Testis (tissue), 3 donors: ENCODE data around the gene FAM83C. TPM values are rescaled to one million over a fixed set of nuclear protein-coding genes. Genes with fewer than 3 reads are reported as not detected.
"Not testable (repeated sequence)": the region's sequence is repeated elsewhere in the genome, so short reads cannot be mapped to it uniquely, and the experiment has no call there.

Source experiments
- DNase-seq: peaks from one replicate; pipeline ENCODE4 v3.0.0-alpha.2; 2019
- H3K27ac ChIP-seq, 2 donors: fragments of 200-600 bp; sonication (generic); one replicate each; pipeline ENCODE4 v1.5.1; 2019
- H3K27me3 ChIP-seq: fragments of 200-600 bp; sonication (generic); one replicate; pipeline ENCODE4 v1.5.1; 2019
- H3K36me3 ChIP-seq: fragments of 200-600 bp; sonication (generic); one replicate; pipeline ENCODE4 v1.5.1; 2017; ENCODE audit warnings: low read depth; ENCODE audit errors: missing control alignments
- H3K4me1 ChIP-seq: fragments of 200-600 bp; sonication (generic); one replicate; pipeline ENCODE4 v1.5.1; 2019
- H3K4me3 ChIP-seq, 2 donors: fragments of 200-600 bp; sonication (generic); one replicate each; pipeline ENCODE4 v1.5.1; 2017 to 2019
- H3K9me3 ChIP-seq: fragments of 200-600 bp; sonication (generic); one replicate; pipeline ENCODE4 v1.5.1; 2017
- POLR2A ChIP-seq: fragments of 450-650 bp; IDR thresholded peaks from one replicate; pipeline ENCODE4 v1.6.1; 2017; ENCODE audit warnings: antibody characterized with exemption, mild to moderate bottlenecking, moderate library complexity
- WGBS, 2 donors: methylation state at CpG; one replicate each; pipeline ENCODE4 v1.1.5; 2018; 5-methylcytosine and 5-hydroxymethylcytosine counted together
- intact Hi-C: fragments of 100-400 bp; cut with DNase I; formaldehyde crosslinking; loops from one replicate; pipeline ENCODE4 v1.15.1; 2023; ENCODE audit warnings: low total_unique reads
- polyA plus RNA-seq: library from polyadenylated mRNA; stranded (reverse); fragments of 350-450 nt; fragmentation: Illumina TruSeq; extraction: RNeasy Lipid Tissue Mini Kit (QIAGEN cat#74804); gene quantifications from one replicate; pipeline ENCODE4 v1.2.3, GENCODE V29; 2014; ENCODE audit warnings: low read depth, low replicate concordance; ENCODE audit not compliant: insufficient read depth
- total RNA-seq, 2 donors: library from RNA; depleted of rRNA; stranded (reverse); fragments of >200 nt; gene quantifications; one replicate each; pipeline ENCODE4 v1.2.3, GENCODE V29; 2016
- TF ChIP-seq, protein P1 (sequence below), 3 experiments: fragments of 450-650 bp in 2 of 3; fragments of 200-600 bp in 1 of 3; sonication (generic) in 1 of 3; IDR thresholded peaks; one replicate each; pipeline ENCODE4 v1.5.1; 2016 to 2019; ENCODE audit warnings: antibody characterized with exemption in 3 of 3, mild to moderate bottlenecking in 2 of 3, moderate library complexity in 1 of 3

FAM83C gene
- total and polyA plus RNA-seq, 3 donors from 2014 or later: 0.39 to 0.96 (median 0.43) TPM

DNA sequence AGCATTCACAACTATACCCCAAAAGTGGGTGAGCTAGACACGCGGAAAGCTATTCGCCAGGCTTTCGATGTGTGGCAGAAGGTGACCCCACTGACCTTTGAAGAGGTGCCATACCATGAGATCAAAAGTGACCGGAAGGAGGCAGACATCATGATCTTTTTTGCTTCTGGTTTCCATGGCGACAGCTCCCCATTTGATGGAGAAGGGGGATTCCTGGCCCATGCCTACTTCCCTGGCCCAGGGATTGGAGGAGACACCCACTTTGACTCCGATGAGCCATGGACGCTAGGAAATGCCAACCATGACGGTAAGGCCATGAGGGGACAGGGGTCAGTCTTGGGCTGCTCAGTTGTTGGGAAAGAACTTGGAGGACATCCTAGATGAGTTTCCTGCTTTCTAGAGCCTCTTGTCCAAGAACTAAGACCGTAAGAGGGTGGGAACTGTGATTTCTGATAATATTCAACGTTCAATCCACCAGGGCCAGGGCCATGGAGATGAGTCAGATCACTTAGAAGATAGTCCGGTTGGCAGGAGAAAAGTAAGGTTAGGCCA is 37.7 kb downstream of the FAM83C start:
- 94% methylated on average over 10 to 12 of the region's 12 CpGs for WGBS, 2 donors
- DNase-seq: no peak
- Histone ChIP-seq H3K36me3 (no peaks in the 10 kb centered on the region), H3K4me1 (no peaks in the 10 kb centered on the region), H3K4me3 (no peak overlapping the region), H3K9me3 (no peaks in the 10 kb centered on the region), H3K27me3 (no peaks in the 10 kb centered on the region), H3K27ac (no peak overlapping the region)
- TF ChIP-seq, protein P1, sequence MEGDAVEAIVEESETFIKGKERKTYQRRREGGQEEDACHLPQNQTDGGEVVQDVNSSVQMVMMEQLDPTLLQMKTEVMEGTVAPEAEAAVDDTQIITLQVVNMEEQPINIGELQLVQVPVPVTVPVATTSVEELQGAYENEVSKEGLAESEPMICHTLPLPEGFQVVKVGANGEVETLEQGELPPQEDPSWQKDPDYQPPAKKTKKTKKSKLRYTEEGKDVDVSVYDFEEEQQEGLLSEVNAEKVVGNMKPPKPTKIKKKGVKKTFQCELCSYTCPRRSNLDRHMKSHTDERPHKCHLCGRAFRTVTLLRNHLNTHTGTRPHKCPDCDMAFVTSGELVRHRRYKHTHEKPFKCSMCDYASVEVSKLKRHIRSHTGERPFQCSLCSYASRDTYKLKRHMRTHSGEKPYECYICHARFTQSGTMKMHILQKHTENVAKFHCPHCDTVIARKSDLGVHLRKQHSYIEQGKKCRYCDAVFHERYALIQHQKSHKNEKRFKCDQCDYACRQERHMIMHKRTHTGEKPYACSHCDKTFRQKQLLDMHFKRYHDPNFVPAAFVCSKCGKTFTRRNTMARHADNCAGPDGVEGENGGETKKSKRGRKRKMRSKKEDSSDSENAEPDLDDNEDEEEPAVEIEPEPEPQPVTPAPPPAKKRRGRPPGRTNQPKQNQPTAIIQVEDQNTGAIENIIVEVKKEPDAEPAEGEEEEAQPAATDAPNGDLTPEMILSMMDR (IDR thresholded peaks at IDR 0.05): no peak
- TF ChIP-seq POLR2A: no peak
- intact Hi-C loops: no loop called here

DNA sequence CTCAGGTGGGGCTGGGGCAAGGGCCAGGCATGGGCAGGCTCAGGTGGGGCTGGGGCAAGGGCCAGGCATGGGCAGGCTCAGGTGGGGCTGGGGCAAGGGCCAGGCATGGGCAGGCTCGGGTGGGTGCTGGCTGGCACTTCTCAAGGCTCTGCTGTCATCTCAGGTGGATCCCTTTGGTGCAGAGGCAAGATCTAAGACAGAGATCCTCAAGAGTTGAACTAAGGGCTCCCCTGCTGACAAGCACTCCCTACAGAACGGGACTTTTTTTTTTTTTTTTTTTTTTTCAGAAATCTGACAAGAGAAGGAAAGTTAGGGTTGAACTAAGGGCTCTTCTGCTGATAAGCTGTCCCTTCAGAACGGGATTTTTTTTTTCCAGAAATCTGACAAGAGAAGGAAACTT is 39.2 kb downstream of the FAM83C start:
- Histone ChIP-seq H3K9me3 (no peaks in the 10 kb centered on the region), H3K36me3 (no peaks in the 10 kb centered on the region), H3K4me1 (no peaks in the 10 kb centered on the region), H3K27ac (no peak overlapping the region), H3K27me3 (no peaks in the 10 kb centered on the region), H3K4me3 (no peak overlapping the region)
- DNase-seq: no peak
- 54 to 76% methylated on average over 2 to 3 of the region's 3 CpGs for WGBS, 2 donors
- no peak for TF ChIP-seq POLR2A
- TF ChIP-seq, protein P1 (IDR thresholded peaks at IDR 0.05): no peak
- intact Hi-C loops: no loop called here

DNA sequence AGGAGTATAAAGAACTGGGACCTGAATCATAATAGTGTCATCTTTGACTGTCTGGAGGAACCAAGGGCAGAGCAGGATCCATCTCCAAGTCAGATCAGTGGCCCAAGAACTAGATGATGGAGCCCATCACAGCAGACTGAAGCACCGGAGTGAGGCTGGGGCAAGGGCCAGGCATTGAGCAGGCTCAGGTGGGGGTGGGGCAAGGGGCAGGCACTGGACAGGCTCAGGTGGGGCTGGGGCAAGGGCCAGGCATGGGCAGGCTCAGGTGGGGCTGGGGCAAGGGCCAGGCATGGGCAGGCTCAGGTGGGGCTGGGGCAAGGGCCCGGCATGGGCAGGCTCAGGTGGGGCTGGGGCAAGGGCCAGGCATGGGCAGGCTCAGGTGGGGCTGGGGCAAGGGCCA is 39.6 kb downstream of the FAM83C start:
- DNase-seq, H3K27me3 ChIP-seq, H3K27ac ChIP-seq, H3K36me3 ChIP-seq, H3K4me3 ChIP-seq, H3K4me1 ChIP-seq, H3K9me3 ChIP-seq, intact Hi-C loops: not testable (repeated sequence)
- 100% methylated on average over 1 of the region's 2 CpGs; no CpG with 5 or more reads in 1 of the 2 donors for WGBS, 2 donors

DNA sequence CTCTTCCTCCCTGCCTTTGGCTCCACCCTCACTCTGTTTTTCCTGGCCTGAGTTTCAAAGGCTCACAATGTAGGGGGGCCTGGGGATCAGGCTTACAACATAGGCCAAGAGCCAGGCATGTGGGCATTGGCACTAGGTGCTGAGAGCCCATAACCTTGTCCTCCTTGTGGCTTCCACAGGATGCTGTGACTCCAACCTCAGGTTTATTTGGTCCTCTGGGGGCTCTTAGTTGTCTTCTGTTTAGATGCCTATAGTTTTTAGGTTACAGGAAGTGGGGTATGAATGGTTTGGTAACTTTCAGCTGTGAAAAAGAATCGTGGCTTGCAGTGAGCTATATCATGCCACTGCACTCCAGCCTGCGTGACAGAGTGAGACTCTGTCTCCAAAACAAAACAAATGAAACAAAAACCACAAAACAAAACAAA is 40.2 kb downstream of the FAM83C start:
- WGBS, 2 donors: 78 to 80% methylated on average over 2 of the region's 2 CpGs
- intact Hi-C loops: no loop called here

DNA sequence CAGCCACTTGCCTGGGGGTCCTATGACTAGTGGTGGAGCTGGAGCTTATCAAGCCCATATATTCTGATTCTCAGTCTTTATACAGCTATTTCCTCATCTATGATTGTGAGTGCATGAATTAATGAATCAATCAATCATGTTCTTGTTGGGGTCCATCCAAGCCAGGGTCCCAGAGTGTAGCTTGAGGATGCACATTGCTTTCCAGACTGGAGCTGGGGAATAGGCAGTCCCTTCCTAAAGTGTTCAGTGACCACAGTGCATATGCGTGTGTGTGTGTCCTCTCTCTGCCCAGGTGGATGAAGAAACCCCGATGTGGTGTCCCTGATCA is 40.6 kb downstream of the FAM83C start:
- WGBS, 2 donors: 88 to 94% methylated on average over 2 of the region's 2 CpGs
- Histone ChIP-seq H3K4me3 (no peak overlapping the region), H3K9me3 (no peaks in the 10 kb centered on the region), H3K27me3 (no peaks in the 10 kb centered on the region), H3K27ac (no peak overlapping the region), H3K36me3 (no peaks in the 10 kb centered on the region), H3K4me1 (no peaks in the 10 kb centered on the region)
- intact Hi-C loops: no loop called here
- DNase-seq: no peak
- no peak for TF ChIP-seq POLR2A
- TF ChIP-seq, protein P1 (IDR thresholded peaks at IDR 0.05): no peak

More for the DNA sequence above, 40.2 kb downstream of the FAM83C start:
- TF ChIP-seq POLR2A: no peak
- TF ChIP-seq, protein P1 (IDR thresholded peaks at IDR 0.05): no peak
- no peak overlapping the region for H3K4me3 ChIP-seq
- no peaks in the 10 kb centered on the region for H3K36me3 ChIP-seq
- no peaks in the 10 kb centered on the region for H3K4me1 ChIP-seq
- no peak for DNase-seq
- no peaks in the 10 kb centered on the region for H3K27me3 ChIP-seq
- no peak overlapping the region for H3K27ac ChIP-seq
- H3K9me3 ChIP-seq: no peaks in the 10 kb centered on the region
